Endothelial cell of umbilical vein (primary cell): ENCODE measurements around the gene RAD51B. TPM values are rescaled to one million over a fixed set of nuclear protein-coding genes. Genes with fewer than 3 reads are reported as not detected.

Experiments used
- BruUV-seq: library from RNA; stranded (reverse); fragments of 400-500 nt; replicated peaks from 2 replicates; lab custom pipeline; 2021; lab: Mats Ljungman, UMichigan
- CTCF ChIA-PET: fragments of 300-600, 350-600 bp; sonication (Branson Sonifier 250); formaldehyde crosslinking; loops from one replicate; lab custom pipeline; 2021; ENCODE audit warnings: antibody characterized with exemption, inconsistent platforms; lab: Charles Lee
- POLR2A ChIA-PET: fragments of 300-600, 350-600 bp; sonication (Branson Sonifier 250); formaldehyde crosslinking; loops from one replicate; lab custom pipeline; 2021; ENCODE audit warnings: antibody characterized with exemption, inconsistent platforms; lab: Charles Lee
- DNase-seq: peaks from one replicate; pipeline ENCODE4 v3.0.0-alpha.2; 2011; ENCODE audit warnings: low read depth, low spot score
- FAIRE-seq: peaks from 2 replicates; lab custom pipeline; 2011; peaks lifted over from hg19 to GRCh38; lab: Jason Lieb, UNC
- H2AFZ ChIP-seq: 2 replicates; pipeline ENCODE4 v1.6.0; 2012; ENCODE audit warnings: low read depth, low read length, control low read depth, inconsistent platforms
- H3K27ac ChIP-seq: 2 replicates; pipeline ENCODE4 v1.5.1; 2011; ENCODE audit warnings: low read depth, mild to moderate bottlenecking, control low read depth, low read length, moderate library complexity; ENCODE audit not compliant: insufficient read depth
- H3K27me3 ChIP-seq, 2 experiments: 2 replicates each; pipeline versions ENCODE4 v1.6.0 to v1.6.1; 2011; ENCODE audit warnings: low read length in 2 of 2, mixed read lengths in 1 of 2; ENCODE audit not compliant: control insufficient read depth in 2 of 2, insufficient read depth in 2 of 2
- H3K36me3 ChIP-seq, 2 experiments: 2 replicates in 1 of 2; 3 replicates in 1 of 2; pipeline ENCODE4 v1.5.1; 2011; ENCODE audit warnings: low read length in 2 of 2, mild to moderate bottlenecking in 1 of 2, moderate library complexity in 1 of 2; ENCODE audit not compliant: control insufficient read depth in 2 of 2, insufficient read depth in 2 of 2; ENCODE audit errors: extremely low read depth in 1 of 2
- H3K4me1 ChIP-seq: 3 replicates; pipeline ENCODE4 v1.5.1; 2011; ENCODE audit warnings: mild to moderate bottlenecking, low read length; ENCODE audit not compliant: control insufficient read depth, insufficient read depth; ENCODE audit errors: extremely low read depth
- H3K4me2 ChIP-seq: 2 replicates; pipeline ENCODE4 v1.6.1; 2011; ENCODE audit warnings: low read length, control low read depth, mixed read lengths; ENCODE audit not compliant: insufficient read depth
- H3K4me3 ChIP-seq, 3 experiments: fragments of 200-600 bp in 1 of 3; sonication (generic), shearing (Covaris generic) in 1 of 3; replicated peaks in 1 of 3; 2 replicates each; pipeline ENCODE4 v1.5.1; 2011 to 2016; ENCODE audit warnings: control low read depth in 3 of 3, low read length in 3 of 3, mild to moderate bottlenecking in 2 of 3, inconsistent platforms in 1 of 3, low read depth in 1 of 3, moderate library complexity in 1 of 3; ENCODE audit not compliant: insufficient read depth in 1 of 3
- H3K79me2 ChIP-seq: 2 replicates; pipeline ENCODE4 v1.6.0; 2012; ENCODE audit warnings: low read length, inconsistent platforms; ENCODE audit not compliant: control insufficient read depth, insufficient read depth
- H3K9ac ChIP-seq: replicated peaks from 2 replicates; pipeline ENCODE3; 2011; ENCODE audit warnings: low read length, control low read depth; ENCODE audit not compliant: insufficient read depth; ENCODE audit errors: extremely low read depth
- H3K9me1 ChIP-seq: replicated peaks from 3 replicates; pipeline ENCODE4 v1.6.0; 2011; ENCODE audit warnings: mild to moderate bottlenecking, low read length; ENCODE audit not compliant: control insufficient read depth, insufficient read depth; ENCODE audit errors: extremely low read depth
- H3K9me3 ChIP-seq: replicated peaks from 2 replicates; pipeline ENCODE4 v1.5.1; 2012; ENCODE audit warnings: low read length, inconsistent platforms; ENCODE audit not compliant: control insufficient read depth, insufficient read depth
- H4K20me1 ChIP-seq: replicated peaks from 2 replicates; pipeline ENCODE3; 2011; ENCODE audit warnings: mild to moderate bottlenecking, low read length; ENCODE audit not compliant: control insufficient read depth, insufficient read depth; ENCODE audit errors: extremely low read depth
- CTCF ChIP-seq, 2 donors: IDR thresholded peaks; 1 replicate in 1 of 2; 2 replicates in 1 of 2; pipeline ENCODE4 v1.5.1; 2011; ENCODE audit warnings: low read length in 2 of 2, mild to moderate bottlenecking in 2 of 2, moderate library complexity in 2 of 2, control low read depth in 1 of 2, inconsistent platforms in 1 of 2, low read depth in 1 of 2; ENCODE audit not compliant: insufficient read depth in 1 of 2; ENCODE audit errors: extremely low read depth in 1 of 2
- EZH2 ChIP-seq: IDR thresholded peaks from 2 replicates; pipeline ENCODE4 v1.6.1; 2012; ENCODE audit warnings: borderline replicate concordance, low read depth, mild to moderate bottlenecking, moderate library complexity, low read length, inconsistent platforms; ENCODE audit not compliant: severe bottlenecking
- FOS ChIP-seq: IDR thresholded peaks from 2 replicates; pipeline ENCODE4 v1.6.1; 2011; ENCODE audit warnings: mild to moderate bottlenecking, low read length, moderate library complexity, borderline replicate concordance; ENCODE audit not compliant: insufficient read depth
- GATA2 ChIP-seq: IDR thresholded peaks from 2 replicates; pipeline ENCODE4 v1.7.0; 2011; ENCODE audit warnings: low read depth, mild to moderate bottlenecking, moderate library complexity, mixed read lengths, low read length; ENCODE audit not compliant: insufficient read length, insufficient read depth
- JUN ChIP-seq: IDR thresholded peaks from 2 replicates; pipeline ENCODE4 v1.6.1; 2011; ENCODE audit warnings: borderline replicate concordance, low read depth; ENCODE audit not compliant: insufficient read length, insufficient read depth
- MYC ChIP-seq: IDR thresholded peaks from one replicate; pipeline ENCODE4 v1.6.1; 2011; ENCODE audit warnings: mild to moderate bottlenecking, low read depth, low read length
- POLR2A ChIP-seq: IDR thresholded peaks from 2 replicates; pipeline ENCODE4 v1.6.1; 2012; ENCODE audit warnings: low read depth, mild to moderate bottlenecking, control low read depth, low read length
- POLR2AphosphoS5 ChIP-seq: IDR thresholded peaks from 2 replicates; pipeline ENCODE4 v1.6.1; 2012; ENCODE audit warnings: low read depth, mild to moderate bottlenecking, control low read depth, low read length, moderate library complexity; ENCODE audit not compliant: insufficient read depth
- dilution Hi-C: fragments of 300-500 bp; cut with MboI; formaldehyde crosslinking; loops from one replicate; pipeline ENCODE4 v1.15.0; 2019; ENCODE audit warnings: low sequenced_read_pairs; ENCODE audit not compliant: extremely low pct_ligation_motif_present
- intact Hi-C: fragments of 100-400 bp; cut with micrococcal nuclease; formaldehyde crosslinking; loops from one replicate; pipeline ENCODE4 v1.10.0; 2022
- polyA plus RNA-seq, 4 experiments: library from polyadenylated mRNA; depleted of rRNA in 3 of 4; stranded (reverse) in 3 of 4; unstranded in 1 of 4; fragments of >200 nt; gene quantifications; 2 replicates each; pipeline versions ENCODE4 v1.2.1 to v1.2.3, GENCODE V29; 2011 to 2012; ENCODE audit warnings: missing spikeins in 1 of 4
- total RNA-seq: library from RNA; stranded (reverse); gene quantifications from 2 replicates; pipeline ENCODE4 v1.2.3, GENCODE V29; 2021
- TF ChIP-seq, protein P1 (sequence below): IDR thresholded peaks from 2 replicates; pipeline ENCODE4 v1.6.1; 2011; ENCODE audit not compliant: insufficient read depth, insufficient read length

The RAD51B gene
- total and polyA plus RNA-seq, 2 donors (not counting 3 experiments of a cell fraction or from before 2014, with no cell fraction given) = 3.9 to 19.0 TPM

DNA sequence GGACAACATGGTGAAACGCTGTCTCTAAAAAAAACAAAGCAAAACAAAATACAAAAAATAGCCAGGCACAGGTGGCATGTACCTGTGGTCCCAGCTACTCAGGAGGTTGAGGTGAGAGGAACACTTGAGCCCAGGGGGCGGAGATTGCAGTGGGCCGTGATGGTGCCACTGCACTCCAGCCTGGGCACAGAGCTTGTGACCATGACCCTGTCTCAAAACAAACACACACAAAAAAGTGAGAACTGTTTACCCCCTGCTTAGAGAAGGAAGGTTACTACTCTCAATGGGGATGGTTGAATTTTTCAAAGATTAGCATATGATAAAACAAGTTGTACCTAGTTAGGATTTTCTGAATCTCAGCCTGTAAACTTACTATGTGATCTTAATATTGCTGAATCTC is 905.3 kb downstream of the RAD51B start:
- no peak overlapping the region for H3K27ac ChIP-seq
- no peaks in the 10 kb centered on the region for H3K9me3 ChIP-seq
- H3K9ac ChIP-seq = no peak overlapping the region
- TF ChIP-seq EZH2 (no peak), GATA2 (no peak), POLR2A (no peak), CTCF (IDR thresholded peaks at IDR 0.05; ENCODE audit: extremely low read depth in 1 of 2, insufficient read depth in 1 of 2, low read depth in 1 of 2, low read length in 2 of 2) (no peak), POLR2AphosphoS5 (no peak), MYC (no peak), JUN (no peak), FOS (no peak)
- TF ChIP-seq, protein P1, sequence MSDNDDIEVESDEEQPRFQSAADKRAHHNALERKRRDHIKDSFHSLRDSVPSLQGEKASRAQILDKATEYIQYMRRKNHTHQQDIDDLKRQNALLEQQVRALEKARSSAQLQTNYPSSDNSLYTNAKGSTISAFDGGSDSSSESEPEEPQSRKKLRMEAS = no peak
- no peaks in the 10 kb centered on the region for H4K20me1 ChIP-seq
- H3K9me1 ChIP-seq = no peaks in the 10 kb centered on the region
- intact Hi-C loops = no loop called here
- CTCF ChIA-PET = no interaction called here
- dilution Hi-C loops = no loop called here
- H3K4me2 ChIP-seq = no peak overlapping the region
- H3K4me3 ChIP-seq = no peak overlapping the region
- no peaks in the 10 kb centered on the region for H3K36me3 ChIP-seq
- no peak for FAIRE-seq
- BruUV-seq = no TSS peak
- H2AFZ ChIP-seq = no peak overlapping the region
- DNase-seq = no peak
- H3K27me3 ChIP-seq = no peaks in the 10 kb centered on the region
- peaks cover 17% of the 10 kb centered on the region for H3K4me1 ChIP-seq
- POLR2A ChIA-PET = no interaction called here
- no peaks in the 10 kb centered on the region for H3K79me2 ChIP-seq
